Measurements from ENCODE around the gene RPGRIP1.
"Not testable (repeated sequence)": the region's sequence is repeated elsewhere in the genome, so short reads cannot be mapped to it uniquely, and the experiment has no call there.

The RPGRIP1 gene

GRCh38 chr14:21279783-21280182, at the start of gene RPGRIP1:
Gene RPGRIP1 (plus strand): TSS chr14:21280083. CDS start chr14:21287977, 7,894 bp downstream.
- DNase-seq, result no peak

GRCh38 chr14:21231020-21231652, 48.7 kb upstream of the RPGRIP1 start:
- no peak for DNase-seq

GRCh38 chr14:21233457-21234076, 46.3 kb upstream of the RPGRIP1 start:
- DNase-seq, result no peak

- DNase-seq, result no peak
Measured at GRCh38 chr14:21234112-21234511, 45.8 kb upstream of the RPGRIP1 start.

- DNase-seq, result no peak
Measured at GRCh38 chr14:21236948-21237797, 42.7 kb upstream of the RPGRIP1 start.

- no peak for DNase-seq
Measured at GRCh38 chr14:21238823-21239518, 40.9 kb upstream of the RPGRIP1 start.

- no peak for DNase-seq
Measured at GRCh38 chr14:21240417-21240816, 39.5 kb upstream of the RPGRIP1 start.

- no peak for DNase-seq
Measured at GRCh38 chr14:21241218-21241819, 38.6 kb upstream of the RPGRIP1 start.

- DNase-seq, result no peak
Measured at GRCh38 chr14:21244544-21244943, 35.3 kb upstream of the RPGRIP1 start.

- no peak for DNase-seq
Measured at GRCh38 chr14:21245813-21246212, 34.1 kb upstream of the RPGRIP1 start.

GRCh38 chr14:21248338-21248737, 31.5 kb upstream of the RPGRIP1 start:
- no peak for DNase-seq

- no peak for DNase-seq
Measured at GRCh38 chr14:21248739-21249411, 31.0 kb upstream of the RPGRIP1 start.

- DNase-seq, result no peak
Measured at GRCh38 chr14:21251215-21251614, 28.7 kb upstream of the RPGRIP1 start.

GRCh38 chr14:21252149-21252548, 27.7 kb upstream of the RPGRIP1 start:
- DNase-seq, result no peak

- DNase-seq, result no peak
Measured at GRCh38 chr14:21255385-21256101, 24.3 kb upstream of the RPGRIP1 start.

- DNase-seq, result not testable (repeated sequence)
Measured at GRCh38 chr14:21256102-21256447, 23.8 kb upstream of the RPGRIP1 start.

- no peak for DNase-seq
Measured at GRCh38 chr14:21256539-21257393, 23.1 kb upstream of the RPGRIP1 start.

- no peak for DNase-seq
Measured at GRCh38 chr14:21257394-21257909, 22.4 kb upstream of the RPGRIP1 start.

- DNase-seq, result no peak
Measured at GRCh38 chr14:21258005-21258888, 21.6 kb upstream of the RPGRIP1 start.
